Pancreas (tissue), 10 donors: ENCODE measurements around the gene MOK. TPM values are rescaled to one million over a fixed set of nuclear protein-coding genes. Genes with fewer than 3 reads are reported as not detected.

Experiments
- ATAC-seq, 4 donors: fragments of 200-7000 bp; cut with Tn5 transposase; one replicate each; pipeline versions ENCODE4 v1.8.0 to v1.9.1; 2020; ENCODE audit warnings: mild to moderate bottlenecking in 4 of 4, moderate library complexity in 4 of 4
- DNase-seq, 6 donors: peaks; one replicate each; pipeline ENCODE4 v3.0.0-alpha.2; 2020
- FAIRE-seq: peaks from 2 replicates; lab custom pipeline; 2012; peaks lifted over from hg19 to GRCh38; lab: Jason Lieb, UNC
- H3K27ac ChIP-seq, 4 donors: fragments of 200-600 bp; sonication (generic); 1 replicate in 3 of 4; 2 replicates in 1 of 4; pipeline versions ENCODE4 v1.5.0 to v1.8.0; 2020
- H3K27me3 ChIP-seq, 4 donors: fragments of 200-600 bp; one replicate each; pipeline ENCODE4 v1.8.0; 2021
- H3K36me3 ChIP-seq, 3 donors: fragments of 200-600 bp; sonication (generic) in 1 of 3; one replicate each; pipeline versions ENCODE4 v1.5.0 to v1.8.0; 2020 to 2021
- H3K4me1 ChIP-seq, 3 donors: fragments of 200-600 bp; one replicate each; pipeline ENCODE4 v1.8.0; 2021
- H3K4me3 ChIP-seq, 4 donors: fragments of 200-600 bp; sonication (generic) in 2 of 4; one replicate each; pipeline versions ENCODE4 v1.5.0 to v1.8.0; 2020 to 2021
- H3K9me3 ChIP-seq, 4 donors: fragments of 200-600 bp; one replicate each; pipeline ENCODE4 v1.8.0; 2021
- CTCF ChIP-seq, 4 donors: fragments of 200-600 bp; sonication (generic) in 3 of 4; IDR thresholded peaks; one replicate each; pipeline versions ENCODE4 v1.5.0 to v1.8.0; 2021; ENCODE audit warnings: antibody characterized with exemption in 4 of 4
- WGBS, 2 donors: extraction: QIAGEN DNeasy Blood & Tissue Kit; methylation state at CpG; one replicate each; pipeline ENCODE4 v1.1.7; 2013; 5-methylcytosine and 5-hydroxymethylcytosine counted together
- intact Hi-C, 3 donors: fragments of 100-400 bp; cut with DNase I; formaldehyde crosslinking; loops; one replicate each; pipeline versions ENCODE4 v1.11.1 to v1.14.2; 2022
- polyA plus RNA-seq, 2 donors: library from polyadenylated mRNA; stranded (reverse); fragments of 200-250 nt; gene quantifications; one replicate each; pipeline ENCODE4 v1.2.3, GENCODE V29; 2013
- total RNA-seq, 6 donors: library from RNA; stranded (reverse); fragmentation: NEBNext Ultra II Directional in 4 of 6; extraction: Animal tissue kit (Norgen Biotek cat#: 25700) in 4 of 6; gene quantifications; one replicate each; pipeline versions ENCODE4 v1.2.1 to v1.2.4, GENCODE V29; 2021 to 2023
- donor health status: healthy with polysubstance abuse.
- donor health status: DM: no; HTN: no; CAD: no; lungs with moderate emphysema.
- donor health status: DM: no; HTN: no; CAD: no.
- donor health status: control.
- donor health status: control.
- donor health status: Bipolar disorder and iron deficiency.
- donor health status: DM: yes; HTN: yes; CAD: no.
- donor health status: DM: no; HTN: no; CAD: no.
- donor health status: DM: no; HTN: no; CAD: no.
- donor health status: DM: yes; HTN: yes; CAD: no.

Gene MOK
- total and polyA plus RNA-seq, 8 donors, result 7.7 to 35.9 (median 9.4) TPM

- peaks cover 0 to 2% (median 2%) of the 10 kb centered on the region in 3 donors for H3K4me1 ChIP-seq
- H3K27me3 ChIP-seq, result no peaks in the 10 kb centered on the region
- no peaks in the 10 kb centered on the region for H3K9me3 ChIP-seq
- intact Hi-C loops, result no loop called here
- no peak for ATAC-seq
- TF ChIP-seq CTCF (IDR thresholded peaks at IDR 0.05), result no peak
- no peaks in the 10 kb centered on the region for H3K36me3 ChIP-seq
- H3K4me3 ChIP-seq, result no peak overlapping the region
- no peak for DNase-seq
- H3K27ac ChIP-seq, result no peak overlapping the region
- no peak for FAIRE-seq
- WGBS, 2 donors, result 83 to 88% methylated on average over 2 of the region's 2 CpGs
Observed at GRCh38 chr14:102285106-102285505, 19.9 kb downstream of the MOK start.

- H3K4me3 ChIP-seq, result no peak overlapping the region
- H3K36me3 ChIP-seq, result no peaks in the 10 kb centered on the region
- no peak for FAIRE-seq
- TF ChIP-seq CTCF (IDR thresholded peaks at IDR 0.05), result no peak
- whole genome bisulfite sequencing, 2 donors, result 76 to 81% methylated on average over 2 of the region's 2 CpGs
- intact Hi-C loops, result no loop called here
- H3K9me3 ChIP-seq, result no peaks in the 10 kb centered on the region
- ATAC-seq, result no peak
- no peak for DNase-seq
- H3K4me1 ChIP-seq, result peaks cover 0 to 15% (median 10%) of the 10 kb centered on the region in 3 donors
- no peak overlapping the region for H3K27ac ChIP-seq
- no peaks in the 10 kb centered on the region for H3K27me3 ChIP-seq
Observed at GRCh38 chr14:102283631-102284129, 21.3 kb downstream of the MOK start.

GRCh38 chr14:102282751-102283465 lies 22.1 kb downstream of the MOK start:
- no peak for TF ChIP-seq CTCF (IDR thresholded peaks at IDR 0.05)
- Histone ChIP-seq H3K27me3 (no peaks in the 10 kb centered on the region), H3K4me1 (peaks cover 0 to 15% (median 10%) of the 10 kb centered on the region in 3 donors), H3K27ac (no peak overlapping the region), H3K9me3 (no peaks in the 10 kb centered on the region), H3K36me3 (no peaks in the 10 kb centered on the region), H3K4me3 (no peak overlapping the region)
- intact Hi-C loops, result no loop called here
- WGBS, 2 donors, result 87 to 89% methylated on average over 9 of the region's 9 CpGs
- ATAC-seq (no peak), FAIRE-seq (no peak), DNase-seq (no peak)

- Histone ChIP-seq H3K4me1 (peaks cover 0 to 15% (median 10%) of the 10 kb centered on the region in 3 donors), H3K27me3 (no peaks in the 10 kb centered on the region), H3K9me3 (no peaks in the 10 kb centered on the region), H3K27ac (peak overlapping the region; percentile 60 to 82 (median 72)), H3K4me3 (no peak overlapping the region), H3K36me3 (no peaks in the 10 kb centered on the region)
- DNase-seq (no peak), ATAC-seq (no peak), FAIRE-seq (no peak)
- TF ChIP-seq CTCF (IDR thresholded peaks at IDR 0.05), result no peak
- WGBS, 2 donors, result 94 to 98% methylated on average over 8 of the region's 8 CpGs
- intact Hi-C loops, result no loop called here
Observed at GRCh38 chr14:102280376-102280962, 24.5 kb downstream of the MOK start.
